Measurements from ENCODE around the gene DCANP1.

Gene DCANP1

GRCh38 chr5:135446206-135446605, 942 bp downstream of the DCANP1 start:
- DNase-seq: no peak
- in situ Hi-C loops (cut with MboI; ENCODE audit: low pct_unique_long_range_greater_than_20kb, low sequenced_read_pairs): no loop called here

GRCh38 chr5:135445306-135445985, 1.7 kb downstream of the DCANP1 start:
- in situ Hi-C loops (cut with MboI; ENCODE audit: low pct_unique_long_range_greater_than_20kb, low sequenced_read_pairs): no loop called here
- DNase-seq: no peak

- DNase-seq: no peak
- in situ Hi-C loops (cut with MboI; ENCODE audit: low pct_unique_long_range_greater_than_20kb, low sequenced_read_pairs): no loop called here
Observed at GRCh38 chr5:135444881-135445280, 2.3 kb downstream of the DCANP1 start.

GRCh38 chr5:135444360-135444759, 2.8 kb downstream of the DCANP1 start:
- in situ Hi-C loops (cut with MboI; ENCODE audit: low pct_unique_long_range_greater_than_20kb, low sequenced_read_pairs): no loop called here
- DNase-seq: no peak

GRCh38 chr5:135443161-135443960, 3.8 kb downstream of the DCANP1 start:
- in situ Hi-C loops (cut with MboI; ENCODE audit: low pct_unique_long_range_greater_than_20kb, low sequenced_read_pairs): no loop called here
- DNase-seq: no peak

- no peak for DNase-seq
- in situ Hi-C loops (cut with MboI; ENCODE audit: low pct_unique_long_range_greater_than_20kb, low sequenced_read_pairs): no loop called here
Observed at GRCh38 chr5:135442431-135443160, 4.6 kb downstream of the DCANP1 start.

- no peak for DNase-seq
- in situ Hi-C loops (cut with MboI; ENCODE audit: low pct_unique_long_range_greater_than_20kb, low sequenced_read_pairs): no loop called here
Observed at GRCh38 chr5:135441919-135442318, 5.2 kb downstream of the DCANP1 start.

GRCh38 chr5:135441350-135441831, 5.8 kb downstream of the DCANP1 start:
- in situ Hi-C loops (cut with MboI; ENCODE audit: low pct_unique_long_range_greater_than_20kb, low sequenced_read_pairs): no loop called here
- peak; percentile 70 for DNase-seq

- no peak for DNase-seq
- in situ Hi-C loops (cut with MboI; ENCODE audit: low pct_unique_long_range_greater_than_20kb, low sequenced_read_pairs): no loop called here
Observed at GRCh38 chr5:135440916-135441315, 6.2 kb downstream of the DCANP1 start.

- DNase-seq: no peak
- in situ Hi-C loops (cut with MboI; ENCODE audit: low pct_unique_long_range_greater_than_20kb, low sequenced_read_pairs): no loop called here
Observed at GRCh38 chr5:135439231-135440205, 7.6 kb downstream of the DCANP1 start.

- in situ Hi-C loops (cut with MboI; ENCODE audit: low pct_unique_long_range_greater_than_20kb, low sequenced_read_pairs): no loop called here
- no peak for DNase-seq
Observed at GRCh38 chr5:135438636-135439221, 8.4 kb downstream of the DCANP1 start.

GRCh38 chr5:135437796-135438560, 9.2 kb downstream of the DCANP1 start:
- in situ Hi-C loops (cut with MboI; ENCODE audit: low pct_unique_long_range_greater_than_20kb, low sequenced_read_pairs): no loop called here
- DNase-seq: no peak

GRCh38 chr5:135437422-135437795, 9.7 kb downstream of the DCANP1 start:
- peak; percentile 78 for DNase-seq
- in situ Hi-C loops (cut with MboI; ENCODE audit: low pct_unique_long_range_greater_than_20kb, low sequenced_read_pairs): no loop called here

GRCh38 chr5:135436951-135437418, 10.2 kb downstream of the DCANP1 start:
- no peak for DNase-seq
- in situ Hi-C loops (cut with MboI; ENCODE audit: low pct_unique_long_range_greater_than_20kb, low sequenced_read_pairs): no loop called here

GRCh38 chr5:135435467-135436330, 11.4 kb downstream of the DCANP1 start:
- in situ Hi-C loops (cut with MboI; ENCODE audit: low pct_unique_long_range_greater_than_20kb, low sequenced_read_pairs): no loop called here
- no peak for DNase-seq

GRCh38 chr5:135434591-135435466, 12.3 kb downstream of the DCANP1 start:
- in situ Hi-C loops (cut with MboI; ENCODE audit: low pct_unique_long_range_greater_than_20kb, low sequenced_read_pairs): no loop called here
- no peak for DNase-seq
